ENCODE measurements around the gene CNTROB. TPM values are rescaled to one million over a fixed set of nuclear protein-coding genes. Genes with fewer than 3 reads are reported as not detected.

The CNTROB gene
- total RNA-seq, 1 donor from 2014 or later = 40.5 TPM

DNA sequence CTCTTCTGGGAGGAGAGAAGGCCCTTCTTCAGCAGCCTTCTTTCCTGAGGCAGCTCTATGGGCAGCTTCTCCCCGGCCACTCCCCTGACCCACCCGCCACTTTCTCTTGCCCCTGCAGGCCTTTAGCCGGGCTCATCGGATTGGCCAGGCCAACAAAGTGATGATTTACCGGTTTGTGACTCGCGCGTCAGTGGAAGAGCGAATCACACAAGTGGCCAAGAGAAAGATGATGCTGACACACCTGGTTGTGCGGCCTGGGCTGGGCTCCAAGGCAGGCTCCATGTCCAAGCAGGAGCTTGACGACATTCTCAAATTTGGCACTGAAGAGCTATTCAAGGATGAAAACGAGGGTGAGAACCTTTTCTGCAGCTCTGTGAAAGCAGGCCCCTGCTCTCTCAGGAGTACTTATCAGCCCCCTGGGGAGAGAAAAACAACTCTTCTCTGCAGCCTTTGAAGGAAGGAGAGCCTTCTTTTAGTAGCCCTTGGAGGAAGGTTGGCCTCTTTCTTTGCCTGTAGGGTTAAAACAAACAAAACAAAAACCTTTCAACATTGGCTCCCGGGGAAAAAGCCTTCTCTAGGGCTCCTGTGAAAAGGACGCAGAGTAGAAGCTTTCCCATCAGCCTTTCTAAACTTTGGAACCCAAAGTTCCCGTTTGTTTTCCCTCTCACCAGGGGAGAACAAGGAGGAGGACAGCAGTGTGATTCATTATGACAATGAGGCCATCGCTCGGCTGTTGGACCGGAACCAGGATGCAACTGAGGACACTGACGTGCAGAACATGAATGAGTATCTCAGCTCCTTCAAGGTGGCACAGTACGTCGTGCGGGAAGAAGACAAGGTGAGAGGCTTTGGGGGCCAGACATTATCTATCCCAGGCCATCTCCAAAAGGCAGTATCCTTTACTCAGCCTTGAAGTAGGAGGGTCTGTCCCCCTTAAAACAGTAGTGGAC is 28.6 kb upstream of the CNTROB start:
- intact Hi-C loops (cut with micrococcal nuclease) = no loop called here

- intact Hi-C loops (cut with micrococcal nuclease) = no loop called here
Observed at GRCh38 chr17:7909089-7909488, 22.9 kb upstream of the CNTROB start.

DNA sequence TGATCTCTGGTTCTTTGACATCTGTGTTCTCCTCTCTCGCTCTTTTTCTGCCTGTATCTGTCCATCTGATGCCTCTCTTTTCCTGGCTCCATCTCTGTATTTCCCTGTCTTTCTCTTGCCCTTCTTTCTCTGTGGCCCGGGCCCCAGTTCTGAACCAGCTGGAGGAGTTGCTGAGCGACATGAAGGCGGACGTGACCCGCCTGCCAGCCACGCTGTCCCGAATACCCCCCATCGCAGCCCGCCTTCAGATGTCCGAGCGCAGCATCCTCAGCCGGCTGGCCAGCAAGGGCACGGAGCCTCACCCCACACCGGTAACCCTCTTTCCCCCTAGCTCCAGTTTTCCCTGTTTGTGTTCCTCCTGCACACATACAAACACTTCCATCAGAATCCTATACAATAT is 21.7 kb upstream of the CNTROB start:
- intact Hi-C loops (cut with micrococcal nuclease) = no loop called here

- intact Hi-C loops (cut with micrococcal nuclease) = no loop called here
Observed at GRCh38 chr17:7910711-7911110, 21.3 kb upstream of the CNTROB start.

- intact Hi-C loops (cut with micrococcal nuclease) = no loop called here
Observed at GRCh38 chr17:7911116-7911515, 20.9 kb upstream of the CNTROB start.

- intact Hi-C loops (cut with micrococcal nuclease) = loop anchor here (1.0 to 2.0 kb wide), 6 partner anchors 19 to 144 kb away; partner anchors contain the start of genes CNTROB and KDM6B
Observed at GRCh38 chr17:7912927-7913524, 19.0 kb upstream of the CNTROB start.

- intact Hi-C loops (cut with micrococcal nuclease) = loop anchor here (1.0 kb wide), 2 partner anchors 28 to 58 kb away; partner anchors contain the start of gene NAA38
Observed at GRCh38 chr17:7915179-7915610, 16.8 kb upstream of the CNTROB start.

DNA sequence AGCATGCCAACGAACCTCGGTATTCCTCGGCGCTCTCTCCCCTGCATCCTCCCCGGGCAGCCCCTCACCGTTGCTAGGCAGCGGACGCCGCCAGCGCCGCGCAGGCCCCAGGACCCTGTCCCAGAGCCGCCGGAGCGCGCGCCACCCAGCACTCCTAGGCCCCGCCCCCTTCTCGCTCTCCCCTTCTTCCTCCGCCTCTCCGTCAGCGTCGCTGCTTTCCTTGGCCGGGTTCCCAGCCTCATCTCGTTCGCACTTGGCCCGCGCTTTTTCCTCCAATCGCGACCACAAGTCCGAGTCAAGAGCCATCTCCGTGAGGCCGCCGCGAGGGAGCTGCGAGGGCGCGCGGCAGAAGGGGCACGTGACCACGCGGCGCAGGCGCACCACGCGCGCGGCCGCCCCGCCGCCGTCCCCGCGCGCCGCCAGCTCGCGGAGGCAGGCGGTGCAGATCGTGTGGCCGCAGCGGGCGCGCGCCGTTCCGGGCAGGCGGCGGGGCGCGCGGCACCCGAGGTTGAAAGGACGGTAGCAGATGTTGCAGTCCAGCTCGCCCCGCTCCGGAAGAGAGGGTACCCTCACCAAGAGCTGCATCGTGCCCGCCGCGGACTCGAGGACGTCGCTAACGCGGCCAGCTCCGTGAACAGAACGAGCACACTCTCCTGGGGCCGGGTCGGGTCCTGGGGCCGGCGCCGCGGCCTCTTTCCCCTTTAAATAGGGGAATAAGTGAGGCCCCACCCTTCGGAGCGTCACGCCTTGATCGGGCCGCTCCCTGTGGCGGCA is 16.2 kb upstream of the CNTROB start, which contains the start of gene RNF227:
RNF227 (minus strand) TSS at position 679 of the 774 bp plus-strand sequence; CDS start at position 585, 94 bp downstream.
- intact Hi-C loops (cut with micrococcal nuclease) = loop anchor here (1.0 kb wide), 2 partner anchors 28 to 58 kb away; partner anchors contain the start of gene NAA38

- intact Hi-C loops (cut with micrococcal nuclease) = no loop called here
Observed at GRCh38 chr17:7916385-7916682, 15.7 kb upstream of the CNTROB start.

- intact Hi-C loops (cut with micrococcal nuclease) = no loop called here
Observed at GRCh38 chr17:7916808-7917207, 15.2 kb upstream of the CNTROB start.

- intact Hi-C loops (cut with micrococcal nuclease) = loop anchor here (1.0 to 2.0 kb wide), 2 partner anchors 10 to 66 kb away; partner anchors contain the start of gene CNTROB
Observed at GRCh38 chr17:7922269-7922844, 9.6 kb upstream of the CNTROB start.

DNA sequence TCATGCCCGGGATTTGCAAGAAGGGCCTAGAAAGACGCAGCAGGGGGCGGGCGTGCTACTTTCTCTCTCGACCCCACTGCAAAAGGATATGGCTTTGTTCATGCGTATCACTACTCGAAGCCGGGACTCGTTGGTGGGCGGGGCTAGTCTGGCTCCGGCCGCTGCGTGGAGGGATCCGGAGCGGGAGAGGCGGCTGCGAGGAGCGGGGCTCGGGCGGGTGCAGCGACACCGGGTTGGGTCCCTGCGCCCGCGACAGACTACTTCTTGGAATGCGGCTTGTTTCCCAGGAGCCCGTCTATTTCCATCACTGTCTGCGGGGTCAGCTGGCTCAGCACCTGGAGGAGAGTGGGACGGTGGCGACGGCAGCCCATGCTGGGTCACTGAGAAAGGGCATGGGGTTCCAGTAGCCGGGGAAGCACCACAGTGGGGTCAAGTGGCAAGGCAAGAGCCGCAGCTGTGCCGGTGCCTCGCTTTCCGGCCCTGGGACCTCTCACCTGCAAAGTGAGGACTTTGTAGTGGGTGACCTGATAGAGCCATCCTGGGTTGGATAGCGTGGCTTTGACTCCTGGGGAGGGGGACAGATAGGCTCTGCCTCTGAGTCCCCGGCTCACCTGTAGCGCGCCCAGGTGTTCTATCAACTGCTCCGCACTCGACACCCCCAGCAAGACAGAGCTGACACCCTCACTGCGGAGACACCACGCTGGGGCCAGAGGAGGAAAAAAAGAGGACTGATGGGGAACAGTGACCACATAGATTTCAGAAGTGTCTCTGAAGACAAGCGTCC is 9.0 kb upstream of the CNTROB start:
- intact Hi-C loops (cut with micrococcal nuclease) = loop anchor here (1.0 to 2.0 kb wide), 2 partner anchors 9 to 66 kb away; partner anchors contain the start of gene CNTROB

GRCh38 chr17:7927596-7927995 is 4.4 kb upstream of the CNTROB start:
- intact Hi-C loops (cut with micrococcal nuclease) = no loop called here

GRCh38 chr17:7929158-7930023 is 2.6 kb upstream of the CNTROB start, which contains the start of gene KCNAB3:
Gene KCNAB3, minus strand, starts transcription at chr17:7929856. Its CDS starts 421 bp downstream, at chr17:7929435.
- intact Hi-C loops (cut with micrococcal nuclease) = loop anchor here (5.0 kb wide), 3 partner anchors 188 to 508 kb away; partner anchors contain the start of genes ALOXE3, BORCS6 and NDEL1

- intact Hi-C loops (cut with micrococcal nuclease) = loop anchor here (1.0 to 5.0 kb wide), 4 partner anchors 186 to 506 kb away; partner anchors contain the start of genes ALOXE3, BORCS6 and NDEL1
Observed at GRCh38 chr17:7930841-7931631, 970 bp upstream of the CNTROB start.

- intact Hi-C loops (cut with micrococcal nuclease) = loop anchor here (1.0 to 5.0 kb wide), 12 partner anchors 10 to 505 kb away; partner anchors contain the start of genes ALOXE3, BORCS6, FXR2 and KDM6B
Observed at GRCh38 chr17:7932483-7932891, 481 bp downstream of the CNTROB start.

DNA sequence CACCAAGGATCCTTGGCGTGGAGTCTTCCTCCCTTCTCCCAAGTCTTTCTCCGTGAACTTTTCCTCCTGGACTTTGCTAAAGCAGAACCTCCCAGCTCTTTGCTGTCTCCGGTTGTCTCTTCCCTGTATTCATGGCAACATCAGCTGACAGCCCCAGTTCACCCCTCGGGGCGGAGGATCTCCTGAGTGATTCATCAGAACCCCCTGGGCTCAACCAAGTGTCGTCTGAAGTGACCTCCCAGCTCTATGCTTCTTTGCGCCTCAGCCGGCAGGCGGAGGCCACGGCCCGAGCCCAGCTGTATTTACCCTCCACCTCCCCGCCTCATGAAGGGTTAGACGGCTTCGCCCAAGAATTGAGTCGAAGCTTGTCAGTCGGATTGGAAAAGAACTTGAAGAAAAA is 943 bp downstream of the CNTROB start:
- intact Hi-C loops (cut with micrococcal nuclease) = loop anchor here (1.0 to 5.0 kb wide), 12 partner anchors 11 to 504 kb away; partner anchors contain the start of genes ALOXE3, BORCS6, FXR2 and KDM6B

DNA sequence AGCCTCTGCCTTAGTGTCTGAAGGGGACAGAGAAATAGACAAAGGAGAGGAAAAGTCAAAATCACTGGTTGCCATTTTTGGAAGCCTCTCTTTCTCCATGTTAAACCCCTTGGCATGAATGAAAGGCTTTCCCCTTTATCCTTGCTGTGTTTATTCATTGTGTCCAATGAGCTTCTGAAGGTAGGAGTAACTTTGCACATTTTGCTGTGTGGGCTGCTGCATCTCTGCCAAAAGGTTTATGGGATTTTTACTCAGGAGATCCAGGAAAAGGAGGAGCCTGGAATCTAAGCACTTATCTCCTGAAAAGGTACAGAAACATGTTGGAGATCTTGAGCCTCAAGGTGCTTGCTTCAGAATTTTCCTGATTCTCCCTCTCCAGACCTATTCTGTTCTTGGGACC is 3.9 kb downstream of the CNTROB start:
- intact Hi-C loops (cut with micrococcal nuclease) = no loop called here
